ENCODE measurements around the gene PSPH. TPM values are rescaled to one million over a fixed set of nuclear protein-coding genes. Genes with fewer than 3 reads are reported as not detected.

The PSPH gene
- total RNA-seq = 152 and 214 TPM in 2 replicates

DNA sequence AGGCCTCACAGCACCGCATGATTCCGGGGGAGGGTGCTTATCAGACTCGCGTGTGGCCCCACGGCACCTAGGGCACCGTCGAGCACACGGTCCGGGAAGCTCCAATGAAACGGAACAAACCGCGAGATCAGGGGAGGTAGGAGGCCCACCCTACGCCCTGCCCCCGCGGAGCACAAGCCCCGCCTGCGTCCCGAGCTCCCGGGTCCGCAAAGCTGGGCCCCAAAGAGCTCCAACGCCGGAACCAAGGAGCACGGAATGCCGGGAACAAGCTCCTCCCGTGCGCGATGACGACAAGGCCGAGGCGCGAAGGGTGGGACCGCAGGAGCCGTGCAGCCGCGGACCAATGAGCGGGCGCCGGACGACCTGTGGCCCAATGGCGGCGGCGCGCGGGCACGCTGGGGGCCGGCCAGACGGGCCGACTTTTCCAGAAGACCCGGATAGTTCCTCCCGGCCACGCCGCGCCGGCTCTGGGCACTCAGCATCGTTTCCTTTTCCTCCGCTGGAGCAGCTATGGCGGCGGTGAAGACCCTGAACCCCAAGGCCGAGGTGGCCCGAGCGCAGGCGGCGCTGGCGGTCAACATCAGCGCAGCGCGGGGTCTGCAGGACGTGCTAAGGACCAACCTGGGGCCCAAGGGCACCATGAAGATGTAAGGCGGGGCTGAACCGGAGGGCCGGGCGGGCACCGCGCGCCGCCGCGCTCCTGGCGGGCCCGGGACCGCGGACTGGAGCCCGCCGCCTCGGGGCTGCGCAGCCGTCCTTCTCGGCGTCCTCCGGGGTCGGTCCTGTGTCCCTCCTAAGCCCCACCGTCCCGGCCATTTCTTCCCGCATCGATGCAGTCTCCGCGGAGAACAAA lies at the start of gene PSPH, which contains the start of gene CCT6A:
PSPH (minus strand) TSS at position 106 of the 853 bp plus-strand sequence. CDS start 30,232 bp downstream, outside the sequence.
CCT6A (plus strand) TSS at position 427 of the 853 bp plus-strand sequence; CDS start at position 511, 84 bp downstream.

GRCh38 chr7:56092789-56093531 lies 41.7 kb upstream of the PSPH start, which contains the start of gene PHKG1:
TSS of gene PHKG1 (minus strand) at chr7:56092952. CDS start at chr7:56088941, 4,011 bp downstream.

GRCh38 chr7:56063882-56064625 lies 12.8 kb upstream of the PSPH start, which contains the start of gene SUMF2:
TSS of gene SUMF2 (plus strand) at chr7:56064286. CDS start at chr7:56064312, 26 bp downstream.

DNA sequence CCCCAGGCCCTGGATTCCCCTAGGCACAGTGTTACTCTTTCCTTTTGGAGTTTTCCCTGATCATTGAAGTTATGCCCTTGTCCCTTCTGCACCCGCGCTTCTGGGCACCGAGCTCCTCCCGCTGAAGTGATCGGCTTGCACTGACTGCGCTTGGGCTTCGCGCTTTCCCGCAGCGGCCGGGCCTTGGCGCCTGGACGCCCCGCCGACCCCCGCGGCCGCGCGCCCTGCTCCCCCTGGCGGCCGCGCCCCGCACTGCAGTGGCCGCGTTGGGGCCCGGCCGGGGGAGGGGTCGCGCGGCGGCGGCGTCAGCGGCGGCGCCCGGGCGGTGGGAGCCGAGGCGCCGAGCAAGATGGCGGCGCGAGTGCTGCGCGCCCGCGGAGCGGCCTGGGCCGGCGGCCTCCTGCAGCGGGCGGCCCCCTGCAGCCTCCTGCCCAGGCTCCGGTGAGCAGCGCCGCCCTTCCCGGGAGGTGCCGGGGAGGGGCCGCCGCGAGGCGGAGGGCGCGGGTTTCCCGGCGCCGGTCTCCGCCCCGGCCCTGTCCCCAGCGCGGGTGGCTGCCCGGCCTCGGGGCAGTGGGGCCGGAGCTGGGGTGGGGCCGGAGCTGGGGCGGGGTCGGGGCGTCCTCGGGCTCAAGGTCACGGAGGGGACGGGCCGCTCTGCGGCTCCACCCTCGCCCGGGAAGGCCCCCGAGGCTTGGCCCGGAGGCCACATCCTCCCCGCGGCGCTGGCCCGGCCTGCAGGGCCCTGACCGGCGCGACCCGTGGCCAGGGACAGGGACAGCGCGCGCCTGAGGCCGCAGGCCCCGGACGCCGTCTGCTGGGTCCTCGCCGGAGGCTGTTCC lies 86.8 kb downstream of the PSPH start, which contains the start of gene NIPSNAP2:
NIPSNAP2 (plus strand) TSS at position 325 of the 839 bp plus-strand sequence; CDS start at position 350, 25 bp downstream.

Other genes with a start within 250 kb of the PSPH start
- not detected in 2 replicates for gene SEPTIN14, start 188.7 kb downstream of the PSPH start, total RNA-seq
- gene ZNF713, start 164.0 kb downstream of the PSPH start, total RNA-seq = 2.6 and 6.5 TPM in 2 replicates
- gene MRPS17, start 99.6 kb downstream of the PSPH start, total RNA-seq = 20.0 and 33.0 TPM in 2 replicates
- gene NIPSNAP2, start 86.9 kb downstream of the PSPH start, total RNA-seq = 43.6 and 80.8 TPM in 2 replicates
- gene CCT6A, start 321 bp upstream of the PSPH start, total RNA-seq = 221 and 354 TPM in 2 replicates
- 187 and 220 TPM in 2 replicates for gene SUMF2, start 12.8 kb upstream of the PSPH start, total RNA-seq
- 0.21 and 1.2 TPM in 2 replicates for gene PHKG1, start 41.5 kb upstream of the PSPH start, total RNA-seq
- gene CHCHD2, start 55.0 kb upstream of the PSPH start, total RNA-seq = 430 and 442 TPM in 2 replicates
- gene NUPR2, start 65.0 kb upstream of the PSPH start, total RNA-seq = not detected in 2 replicates

All from tracheal epithelial cell (primary cell).